Caco-2 (cell line): ENCODE measurements around the gene ARHGAP15. TPM values are rescaled to one million over a fixed set of nuclear protein-coding genes. Genes with fewer than 3 reads are reported as not detected.

Source experiments
- BruUV-seq: library from RNA; stranded (reverse); fragments of 400-500 nt; replicated peaks from 2 replicates; lab custom pipeline; 2021; lab: Mats Ljungman, UMichigan
- CTCF ChIA-PET: fragments of 300-600 bp; sonication (Branson Sonifier 250); formaldehyde crosslinking; loops from one replicate; lab custom pipeline; 2022; ENCODE audit warnings: antibody characterized with exemption; lab: Charles Lee
- POLR2A ChIA-PET: fragments of 300-600 bp; sonication (Branson Sonifier 250); formaldehyde crosslinking; loops from one replicate; lab custom pipeline; 2022; ENCODE audit warnings: antibody characterized with exemption; lab: Charles Lee
- DNase-seq, 2 experiments: peaks; one replicate each; pipeline versions ENCODE4 v3.0.0 to v3.0.0-alpha.2; 2020 to 2022
- H3K27me3 ChIP-seq: replicated peaks from 2 replicates; pipeline ENCODE4 v1.6.0; 2011; ENCODE audit warnings: low read length; ENCODE audit not compliant: control insufficient read depth, insufficient read depth
- H3K36me3 ChIP-seq: 2 replicates; pipeline ENCODE4 v1.5.1; 2011; ENCODE audit warnings: low read length; ENCODE audit not compliant: control insufficient read depth, insufficient read depth
- H3K4me1 ChIP-seq: fragments of 250-450 bp; sonication (Bioruptor Pico); 2 replicates; pipeline ENCODE4 v1.5.1; 2020; ENCODE audit warnings: mild to moderate bottlenecking
- H3K4me3 ChIP-seq: 2 replicates; pipeline ENCODE4 v1.5.1; 2011; ENCODE audit warnings: low read depth, mild to moderate bottlenecking, control low read depth, low read length
- H3K9me3 ChIP-seq: fragments of 250-450 bp; sonication (Bioruptor Pico); 2 replicates; pipeline ENCODE4 v1.5.1; 2020; ENCODE audit warnings: mild to moderate bottlenecking, moderate library complexity
- H3K27ac Mint-ChIP-seq: one replicate; pipeline ENCODE4 v1.8.0; 2022; ENCODE audit warnings: mixed read lengths; ENCODE audit not compliant: unreplicated experiment
- H3K27me3 Mint-ChIP-seq: one replicate; pipeline ENCODE4 v1.8.0; 2022; ENCODE audit warnings: mixed read lengths; ENCODE audit not compliant: insufficient read depth, unreplicated experiment
- H3K36me3 Mint-ChIP-seq: one replicate; pipeline ENCODE4 v1.8.0; 2022; ENCODE audit warnings: mild to moderate bottlenecking, mixed read lengths; ENCODE audit not compliant: insufficient read depth, unreplicated experiment
- H3K4me1 Mint-ChIP-seq: one replicate; pipeline ENCODE4 v1.8.0; 2022; ENCODE audit warnings: low read depth, mixed read lengths; ENCODE audit not compliant: unreplicated experiment
- H3K4me3 Mint-ChIP-seq: one replicate; pipeline ENCODE4 v1.8.0; 2022; ENCODE audit warnings: mild to moderate bottlenecking, moderate library complexity, mixed read lengths; ENCODE audit not compliant: unreplicated experiment
- H3K9me3 Mint-ChIP-seq: one replicate; pipeline ENCODE4 v1.8.0; 2022; ENCODE audit warnings: mixed read lengths; ENCODE audit not compliant: unreplicated experiment
- CTCF ChIP-seq, 2 experiments: fragments of 200-600 bp in 1 of 2; IDR thresholded peaks; 1 replicate in 1 of 2; 2 replicates in 1 of 2; pipeline versions ENCODE4 v1.5.1 to v1.8.0; 2011 to 2022; ENCODE audit warnings: antibody characterized with exemption in 1 of 2, control low read depth in 1 of 2, inconsistent platforms in 1 of 2, low read depth in 1 of 2, low read length in 1 of 2, mild to moderate bottlenecking in 1 of 2, moderate library complexity in 1 of 2; ENCODE audit not compliant: insufficient read depth in 1 of 2, severe bottlenecking in 1 of 2, unreplicated experiment in 1 of 2
- intact Hi-C: fragments of 100-400 bp; cut with micrococcal nuclease; formaldehyde crosslinking; loops from one replicate; pipeline ENCODE4 v1.10.0; 2022; ENCODE audit not compliant: unreplicated experiment
- total RNA-seq: library from RNA; stranded (reverse); gene quantifications from 2 replicates; pipeline ENCODE4 v1.2.3, GENCODE V29; 2022

ARHGAP15 gene
- total RNA-seq, 1 experiment from 2014 or later, result not detected

- Histone ChIP-seq H3K36me3 (no peaks in the 10 kb centered on the region), H3K4me3 (no peak overlapping the region), H3K9me3 (no peaks in the 10 kb centered on the region), H3K27me3 (no peaks in the 10 kb centered on the region; the same call in 1 of the 2 replicates), H3K4me1 (no peaks in the 10 kb centered on the region)
- no peaks in the 10 kb centered on the region for H3K4me1 Mint-ChIP-seq
- H3K4me3 Mint-ChIP-seq, result no peak overlapping the region
- TF ChIP-seq CTCF (IDR thresholded peaks at IDR 0.05; ENCODE audit: insufficient read depth in 1 of 2, low read depth in 1 of 2, low read length in 1 of 2, severe bottlenecking in 1 of 2, unreplicated experiment in 1 of 2), result no peak
- H3K27ac Mint-ChIP-seq, result no peak overlapping the region
- BruUV-seq, result no TSS peak
- H3K27me3 Mint-ChIP-seq, result peaks cover 6% of the 10 kb centered on the region
- ChIA-PET POLR2A (no interaction called here), CTCF (no interaction called here)
- no peaks in the 10 kb centered on the region for H3K9me3 Mint-ChIP-seq
- DNase-seq, result no peak
- intact Hi-C loops, result no loop called here
- no peaks in the 10 kb centered on the region for H3K36me3 Mint-ChIP-seq
Measured at GRCh38 chr2:143504397-143504796, 375.2 kb downstream of the ARHGAP15 start.

DNA sequence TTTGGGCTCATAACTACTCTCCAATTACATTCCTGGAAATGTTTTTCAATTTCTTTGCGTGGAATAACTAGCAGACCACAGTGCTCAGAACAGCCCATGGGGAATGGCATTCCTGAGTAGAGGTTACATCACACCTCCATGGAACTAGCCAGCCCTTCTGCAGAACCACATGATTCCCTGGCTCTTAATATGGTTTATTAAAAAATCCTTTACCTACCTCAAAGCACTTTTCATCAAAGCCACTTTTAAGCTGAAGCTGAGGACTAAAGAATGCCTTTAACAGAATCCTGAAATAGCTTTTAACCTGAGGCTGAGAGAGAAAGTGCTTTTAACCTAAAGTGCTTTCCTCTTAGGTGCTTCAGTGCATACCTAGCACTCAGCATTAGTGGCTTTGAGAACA, 376.3 kb downstream of the ARHGAP15 start:
- ChIA-PET CTCF (no interaction called here), POLR2A (no interaction called here)
- Mint-ChIP-seq H3K27ac (no peak overlapping the region), H3K4me3 (no peak overlapping the region), H3K9me3 (no peaks in the 10 kb centered on the region), H3K4me1 (no peaks in the 10 kb centered on the region), H3K27me3 (peaks cover 8% of the 10 kb centered on the region), H3K36me3 (no peaks in the 10 kb centered on the region)
- no peak overlapping the region for H3K4me3 ChIP-seq
- no peaks in the 10 kb centered on the region for H3K36me3 ChIP-seq
- no peaks in the 10 kb centered on the region; the same call in 1 of the 2 replicates for H3K27me3 ChIP-seq
- TF ChIP-seq CTCF (IDR thresholded peaks at IDR 0.05; ENCODE audit: insufficient read depth in 1 of 2, low read depth in 1 of 2, low read length in 1 of 2, severe bottlenecking in 1 of 2, unreplicated experiment in 1 of 2), result no peak
- H3K9me3 ChIP-seq, result no peaks in the 10 kb centered on the region
- intact Hi-C loops, result no loop called here
- no peaks in the 10 kb centered on the region for H3K4me1 ChIP-seq
- no TSS peak for BruUV-seq
- DNase-seq, result no peak

GRCh38 chr2:143513081-143513480, 383.9 kb downstream of the ARHGAP15 start:
- Mint-ChIP-seq H3K27ac (no peak overlapping the region), H3K9me3 (no peaks in the 10 kb centered on the region), H3K4me3 (no peak overlapping the region), H3K4me1 (no peaks in the 10 kb centered on the region), H3K36me3 (no peaks in the 10 kb centered on the region), H3K27me3 (peaks cover 8% of the 10 kb centered on the region)
- TF ChIP-seq CTCF (IDR thresholded peaks at IDR 0.05; ENCODE audit: insufficient read depth in 1 of 2, low read depth in 1 of 2, low read length in 1 of 2, severe bottlenecking in 1 of 2, unreplicated experiment in 1 of 2), result peak; percentile 54 to 58
- H3K36me3 ChIP-seq, result no peaks in the 10 kb centered on the region
- no peaks in the 10 kb centered on the region for H3K4me1 ChIP-seq
- no peaks in the 10 kb centered on the region for H3K27me3 ChIP-seq
- ChIA-PET CTCF (no interaction called here), POLR2A (no interaction called here)
- no peak overlapping the region for H3K4me3 ChIP-seq
- DNase-seq, result peak in 1 of 2 experiments; percentile 16
- BruUV-seq, result no TSS peak
- intact Hi-C loops, result no loop called here
- no peaks in the 10 kb centered on the region for H3K9me3 ChIP-seq
